GM19372 (cell line): ENCODE data around the gene SMPX.
"Not testable (repeated sequence)": the region's sequence is repeated elsewhere in the genome, so short reads cannot be mapped to it uniquely, and the experiment has no call there.

Source experiments
- ATAC-seq: cut with Tn5 transposase; IDR thresholded peaks from one replicate; pipeline ENCODE4 v1.9.1; 2021; ENCODE audit warnings: mild to moderate bottlenecking, low read depth, moderate library complexity; ENCODE audit not compliant: unreplicated experiment

SMPX gene

DNA sequence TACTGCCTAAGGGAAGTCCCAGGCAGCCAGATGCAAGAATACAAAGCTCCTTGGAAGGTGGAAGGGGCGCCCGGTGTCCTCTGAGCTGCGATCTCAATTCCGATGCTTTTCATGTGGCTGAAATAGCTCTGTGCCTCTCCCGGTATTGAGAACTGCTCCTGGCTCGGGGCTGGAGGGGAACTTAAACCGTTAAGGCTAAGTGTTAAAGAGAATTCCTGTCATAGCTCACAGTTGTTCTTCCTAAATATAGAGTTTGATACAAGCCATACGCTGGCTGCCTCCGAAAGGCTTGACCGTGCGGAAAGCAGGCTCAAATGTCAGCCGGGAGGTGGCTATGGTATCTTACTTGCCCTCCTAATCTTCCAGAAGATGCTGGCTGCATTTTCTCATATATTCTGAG is at the start of gene SMPX:
SMPX (minus strand) TSS at position 157 of the 400 bp plus-strand sequence. CDS start 3,826 bp downstream, outside the sequence.
- ATAC-seq, result no peak

DNA sequence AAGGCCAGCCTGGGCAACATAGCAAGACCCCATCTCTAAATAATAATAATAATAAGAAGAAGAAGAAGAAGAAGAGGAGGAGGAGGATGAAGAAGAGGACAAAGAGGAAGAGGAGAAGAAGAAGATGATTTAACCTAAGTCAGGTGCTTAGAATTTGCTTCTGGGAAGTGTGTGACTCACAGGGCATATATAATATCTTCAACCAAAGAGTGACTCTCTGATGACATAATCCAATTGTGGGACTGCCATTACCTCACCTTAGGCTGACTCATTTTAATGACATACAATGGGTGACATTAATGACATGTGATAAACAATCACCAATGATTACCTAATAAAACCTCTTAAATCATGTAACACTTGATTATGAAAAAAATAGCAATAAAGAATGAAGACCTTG is 48.8 kb upstream of the SMPX start:
- no peak for ATAC-seq

DNA sequence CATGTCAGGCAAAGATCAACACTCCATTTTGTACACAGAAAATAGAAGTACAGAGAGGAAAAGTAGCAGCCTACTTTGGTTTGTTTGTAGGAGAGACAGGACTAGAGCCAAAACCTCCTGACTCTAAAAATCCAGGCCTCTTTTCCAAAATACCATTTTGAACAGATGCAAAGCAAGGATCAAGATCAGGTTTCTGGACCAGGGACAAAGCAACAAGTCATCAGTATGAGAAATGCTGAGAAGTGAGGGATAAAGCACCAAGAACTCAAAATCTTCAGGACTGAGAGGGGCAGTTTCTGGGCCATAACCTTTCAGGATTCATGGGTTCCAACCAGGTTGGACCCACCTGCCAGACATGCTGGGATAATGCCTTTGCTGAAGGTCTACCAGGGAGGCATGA is 44.9 kb upstream of the SMPX start:
- no peak for ATAC-seq

- no peak for ATAC-seq
These were observed 44.2 kb upstream of the SMPX start for GRCh38 chrX:21802054-21802670.

- no peak for ATAC-seq
These were observed 42.4 kb upstream of the SMPX start for GRCh38 chrX:21800344-21800770.

DNA sequence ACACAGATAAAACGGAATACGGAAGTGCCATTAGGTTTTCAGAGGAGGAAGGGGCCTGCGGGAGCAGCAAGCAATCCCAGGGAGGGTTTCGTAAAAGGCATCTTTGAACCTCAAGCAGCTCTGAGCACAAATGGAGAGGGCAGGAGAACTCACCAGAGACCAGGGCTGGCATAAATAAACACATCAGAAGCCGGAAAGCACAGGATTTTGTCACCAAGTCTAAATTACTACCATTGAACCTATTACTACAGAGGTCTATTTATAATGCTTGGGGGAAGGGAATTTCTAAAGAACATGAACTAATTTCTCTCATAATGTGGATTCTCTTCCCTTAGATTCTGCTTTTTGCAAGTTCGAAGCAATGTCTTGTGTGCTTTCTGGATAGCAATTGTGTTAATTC is 41.9 kb upstream of the SMPX start:
- ATAC-seq, result no peak

- ATAC-seq, result no peak
These were observed 40.8 kb upstream of the SMPX start for GRCh38 chrX:21798677-21799219.

DNA sequence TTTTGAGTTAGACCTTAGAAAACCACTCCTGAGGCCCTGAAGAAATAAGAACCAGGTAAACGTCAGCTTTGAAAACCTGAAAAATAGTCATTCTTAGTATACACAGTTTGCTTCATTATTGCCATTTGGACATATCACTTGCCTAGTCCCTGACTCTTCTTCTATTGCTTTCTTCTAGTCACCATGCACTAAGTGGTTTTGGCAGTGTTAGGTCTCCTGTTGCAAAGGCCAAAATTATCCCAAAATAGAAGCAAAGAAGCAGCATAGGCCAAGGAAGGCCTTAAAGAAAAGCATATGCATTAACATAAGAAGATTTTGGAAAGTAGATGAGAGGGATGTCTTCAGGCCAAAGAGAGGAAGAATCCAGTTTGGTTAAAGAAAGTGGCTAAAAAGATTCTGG is 24.1 kb upstream of the SMPX start:
- ATAC-seq, result no peak

DNA sequence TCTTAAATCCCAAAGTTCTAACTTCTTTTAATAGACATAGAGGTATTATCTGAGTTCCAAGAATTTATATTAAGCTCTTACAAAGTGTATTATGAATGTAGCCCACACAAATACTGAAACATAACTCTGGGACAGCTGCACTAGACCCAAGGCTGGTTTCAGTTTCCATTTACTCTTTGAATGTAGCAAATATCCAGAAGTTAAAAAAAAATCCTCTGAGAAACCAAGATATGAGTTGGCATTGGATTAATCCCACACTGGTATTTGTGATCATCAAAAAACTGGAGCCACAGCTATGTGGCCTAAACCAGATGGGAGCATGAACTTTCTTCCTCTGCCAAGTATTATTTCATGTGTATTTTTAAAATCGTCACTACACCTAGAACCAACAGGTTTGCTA is 23.6 kb upstream of the SMPX start:
- ATAC-seq, result no peak

DNA sequence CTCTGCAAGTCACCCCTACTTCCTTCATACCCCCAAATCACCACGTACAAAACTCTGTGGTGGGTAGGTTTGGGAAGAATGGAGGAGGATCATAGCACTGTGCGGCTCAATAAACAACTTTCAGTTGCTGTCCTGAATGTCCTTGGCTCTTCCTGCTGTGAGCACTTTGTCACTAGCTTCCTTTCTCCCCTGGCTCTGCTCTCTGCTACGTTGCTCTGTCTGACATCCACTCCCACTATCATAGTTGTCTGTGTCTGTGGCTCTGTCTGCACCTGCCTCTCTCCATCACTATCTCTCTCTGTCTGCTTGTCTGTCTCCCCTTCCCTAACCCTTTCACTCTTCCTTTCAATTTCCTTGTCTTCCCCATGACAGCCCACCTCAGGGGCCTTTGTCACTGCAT is 21.2 kb upstream of the SMPX start:
- no peak for ATAC-seq

GRCh38 chrX:21778236-21778635 is 20.3 kb upstream of the SMPX start:
- no peak for ATAC-seq

- ATAC-seq, result not testable (repeated sequence)
These were observed 17.2 kb upstream of the SMPX start for GRCh38 chrX:21775128-21775527.

GRCh38 chrX:21773036-21773435 is 15.1 kb upstream of the SMPX start:
- ATAC-seq, result not testable (repeated sequence)

- no peak for ATAC-seq
These were observed 12.9 kb upstream of the SMPX start for GRCh38 chrX:21770631-21771321.

DNA sequence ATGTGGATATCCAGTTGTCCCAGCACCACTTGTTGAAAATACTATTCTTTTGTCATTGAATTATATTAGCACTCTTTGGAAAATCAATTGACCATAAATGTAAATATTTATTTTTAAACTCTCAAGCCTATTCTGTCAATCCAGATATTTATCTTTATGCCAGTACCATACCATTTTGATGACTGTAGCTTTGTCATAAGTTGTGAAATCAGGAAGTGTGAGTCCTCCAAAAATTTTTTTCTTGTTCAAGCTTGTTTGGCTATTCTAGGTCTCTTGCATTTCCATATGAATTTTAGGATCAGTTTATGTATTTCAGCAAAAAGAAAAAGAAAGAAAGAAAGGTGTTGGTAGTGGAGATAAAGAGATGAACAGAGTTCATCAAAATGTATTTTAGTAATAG is 8.2 kb upstream of the SMPX start:
- ATAC-seq, result no peak

- ATAC-seq, result no peak
These were observed 6.1 kb upstream of the SMPX start for GRCh38 chrX:21764008-21764407.

GRCh38 chrX:21758488-21758887 is 572 bp upstream of the SMPX start:
- no peak for ATAC-seq

DNA sequence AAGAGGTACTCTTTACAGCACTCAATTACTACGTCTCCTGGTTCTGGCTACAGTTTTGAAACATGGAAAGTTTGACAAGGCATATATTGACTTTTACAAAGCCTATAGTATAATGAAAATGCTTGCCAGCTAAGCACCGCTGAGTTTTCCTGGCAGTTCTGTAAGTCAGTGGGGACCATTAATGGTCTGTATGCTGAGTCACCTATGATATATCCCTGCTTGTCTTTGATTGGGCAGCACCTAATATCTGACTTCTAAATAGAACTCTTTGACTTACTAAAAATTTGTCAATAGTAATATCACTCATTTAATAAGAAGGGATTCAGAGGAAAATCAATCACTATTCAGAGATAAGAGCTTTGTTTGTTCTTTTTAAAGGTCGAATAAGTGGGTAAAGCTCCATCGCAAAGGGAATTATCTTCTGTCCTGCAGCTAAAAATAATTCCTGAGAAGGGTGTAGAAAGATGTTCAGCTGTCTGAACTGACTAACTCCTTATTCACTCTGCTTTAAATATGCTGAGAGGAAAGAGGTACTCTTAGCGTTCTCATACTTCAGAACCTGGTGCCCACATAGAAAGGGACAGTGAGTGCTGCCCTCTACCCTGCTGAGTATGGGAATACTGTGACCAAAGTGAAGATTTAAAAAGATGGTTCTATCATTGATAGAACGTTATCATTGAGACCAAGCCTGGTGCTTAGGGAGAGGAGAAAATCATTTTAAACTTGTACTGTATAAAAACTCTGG is 959 bp downstream of the SMPX start:
- ATAC-seq, result no peak

DNA sequence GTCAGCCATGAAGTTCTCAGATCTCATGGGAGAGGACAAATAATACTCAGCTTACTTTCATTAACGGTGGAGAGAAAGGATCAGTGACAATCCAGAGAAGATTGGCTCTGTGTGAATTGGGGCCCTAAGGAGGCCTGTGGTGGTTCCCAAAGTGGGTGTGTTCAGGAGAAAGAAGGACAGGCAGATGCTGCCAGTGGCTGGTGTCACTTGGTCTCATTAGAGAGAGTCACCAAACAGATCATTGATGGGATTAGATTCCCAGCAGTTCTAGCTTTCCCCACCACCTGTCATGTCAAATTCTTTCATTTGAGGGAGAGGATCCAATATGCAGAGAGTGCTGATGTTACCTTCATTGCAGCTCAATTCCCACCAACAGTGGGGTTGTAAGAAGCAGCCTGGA is 8.0 kb downstream of the SMPX start:
- ATAC-seq, result no peak

- no peak for ATAC-seq
These were observed 9.7 kb downstream of the SMPX start for GRCh38 chrX:21748235-21748634.

DNA sequence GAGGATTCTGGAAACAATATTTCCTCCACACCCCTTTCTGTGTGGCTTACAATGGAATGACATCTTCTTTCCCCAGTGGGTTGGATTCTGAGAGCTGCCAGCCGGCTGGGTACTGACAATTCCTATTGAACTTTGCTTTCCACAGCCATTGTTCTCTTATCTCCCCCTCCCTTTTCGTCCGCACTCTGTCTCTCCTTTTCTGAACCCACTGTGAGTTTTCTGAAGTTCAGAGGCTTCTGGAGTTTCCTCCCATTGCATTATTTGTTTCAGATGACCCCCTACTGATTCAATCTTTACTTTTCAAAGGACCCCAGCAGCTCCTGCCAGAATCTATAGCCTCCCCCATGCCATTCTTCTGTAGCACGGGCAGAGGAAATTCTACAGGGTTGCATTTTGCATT is 10.4 kb downstream of the SMPX start:
- no peak for ATAC-seq
